Measurements from ENCODE around the gene MFSD11.

- TF ChIP-seq, protein P1, sequence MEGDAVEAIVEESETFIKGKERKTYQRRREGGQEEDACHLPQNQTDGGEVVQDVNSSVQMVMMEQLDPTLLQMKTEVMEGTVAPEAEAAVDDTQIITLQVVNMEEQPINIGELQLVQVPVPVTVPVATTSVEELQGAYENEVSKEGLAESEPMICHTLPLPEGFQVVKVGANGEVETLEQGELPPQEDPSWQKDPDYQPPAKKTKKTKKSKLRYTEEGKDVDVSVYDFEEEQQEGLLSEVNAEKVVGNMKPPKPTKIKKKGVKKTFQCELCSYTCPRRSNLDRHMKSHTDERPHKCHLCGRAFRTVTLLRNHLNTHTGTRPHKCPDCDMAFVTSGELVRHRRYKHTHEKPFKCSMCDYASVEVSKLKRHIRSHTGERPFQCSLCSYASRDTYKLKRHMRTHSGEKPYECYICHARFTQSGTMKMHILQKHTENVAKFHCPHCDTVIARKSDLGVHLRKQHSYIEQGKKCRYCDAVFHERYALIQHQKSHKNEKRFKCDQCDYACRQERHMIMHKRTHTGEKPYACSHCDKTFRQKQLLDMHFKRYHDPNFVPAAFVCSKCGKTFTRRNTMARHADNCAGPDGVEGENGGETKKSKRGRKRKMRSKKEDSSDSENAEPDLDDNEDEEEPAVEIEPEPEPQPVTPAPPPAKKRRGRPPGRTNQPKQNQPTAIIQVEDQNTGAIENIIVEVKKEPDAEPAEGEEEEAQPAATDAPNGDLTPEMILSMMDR (conservative IDR thresholded peaks at IDR 0.05; ENCODE audit: low read length): no peak
- no peak for TF ChIP-seq EZH2phosphoT487 (IDR thresholded peaks at IDR 0.05; ENCODE audit: borderline replicate concordance)
These were observed 19.4 kb upstream of the MFSD11 start for GRCh38 chr17:76718516-76718915.

Data from Loucy (cell line).